Lung microvascular endothelial cell (primary cell): ENCODE data around the gene FUCA2. TPM values are rescaled to one million over a fixed set of nuclear protein-coding genes. Genes with fewer than 3 reads are reported as not detected.
A peak's percentile ranks its signal among the peaks of the same experiment; 100 is the strongest.
"Not testable (repeated sequence)": the region's sequence is repeated elsewhere in the genome, so short reads cannot be mapped to it uniquely, and the experiment has no call there.

Source experiments
- DNase-seq, 2 donors: peaks; one replicate each; pipeline versions ENCODE4 v3.0.0 to v3.0.0-alpha.2; 2010; ENCODE audit warnings: low read depth in 2 of 2
- total RNA-seq: library from RNA; depleted of rRNA; stranded (reverse); fragments of >200 nt; gene quantifications from 2 replicates; pipeline ENCODE4 v1.2.1, GENCODE V29; 2014

The FUCA2 gene
- total RNA-seq, 1 donor from 2014 or later = 24.4 TPM

DNA sequence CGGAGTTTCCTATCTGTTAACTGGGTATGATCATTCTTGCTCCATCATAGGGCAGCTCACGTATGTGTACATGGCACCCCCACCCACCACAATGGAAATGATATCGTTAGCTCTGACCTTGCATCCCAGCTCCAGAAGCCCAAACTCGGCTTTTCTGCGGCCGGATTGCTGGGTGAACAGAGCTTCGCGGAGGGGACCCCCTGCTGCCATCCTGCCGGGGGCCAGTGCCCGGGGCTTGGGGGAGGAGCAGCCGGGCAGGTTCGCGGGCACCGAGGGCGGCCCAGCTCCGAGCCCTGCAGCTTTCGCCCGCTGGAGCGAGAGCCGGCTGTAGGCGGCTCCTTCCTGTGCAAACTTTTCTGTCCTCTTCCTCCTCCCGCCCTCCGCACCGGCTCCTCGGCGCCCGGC lies 24.9 kb upstream of the FUCA2 start:
- peak in 1 of 2 donors; percentile 40 for DNase-seq

DNA sequence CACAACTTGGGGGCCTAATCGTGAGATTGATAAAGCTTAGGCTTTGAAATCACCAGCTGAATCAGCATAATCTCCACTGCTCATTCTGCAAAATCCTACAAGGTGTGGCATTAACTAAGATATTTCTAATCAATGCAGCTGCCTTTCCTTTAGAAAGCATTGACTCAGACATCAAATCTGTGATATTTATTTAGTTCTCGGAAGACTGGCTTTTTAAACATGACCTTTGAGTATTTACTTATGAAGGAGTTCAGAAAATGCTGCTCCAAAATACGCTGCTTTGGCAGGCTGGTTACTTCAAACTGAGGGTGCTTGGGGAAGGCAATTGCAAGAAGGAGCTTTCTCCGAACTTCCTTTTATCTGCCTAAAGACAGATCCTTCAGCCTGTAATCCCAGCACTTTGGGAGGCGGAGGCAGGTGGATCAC lies 23.7 kb upstream of the FUCA2 start:
- DNase-seq = no peak

GRCh38 chr6:143531720-143532499 lies 20.4 kb upstream of the FUCA2 start:
- peak in 1 of 2 donors; percentile 7 for DNase-seq

GRCh38 chr6:143529095-143529494 lies 17.6 kb upstream of the FUCA2 start:
- no peak for DNase-seq

- DNase-seq = no peak
Measured at GRCh38 chr6:143528164-143528811, 16.8 kb upstream of the FUCA2 start.

GRCh38 chr6:143527677-143528076 lies 16.2 kb upstream of the FUCA2 start:
- DNase-seq = no peak

DNA sequence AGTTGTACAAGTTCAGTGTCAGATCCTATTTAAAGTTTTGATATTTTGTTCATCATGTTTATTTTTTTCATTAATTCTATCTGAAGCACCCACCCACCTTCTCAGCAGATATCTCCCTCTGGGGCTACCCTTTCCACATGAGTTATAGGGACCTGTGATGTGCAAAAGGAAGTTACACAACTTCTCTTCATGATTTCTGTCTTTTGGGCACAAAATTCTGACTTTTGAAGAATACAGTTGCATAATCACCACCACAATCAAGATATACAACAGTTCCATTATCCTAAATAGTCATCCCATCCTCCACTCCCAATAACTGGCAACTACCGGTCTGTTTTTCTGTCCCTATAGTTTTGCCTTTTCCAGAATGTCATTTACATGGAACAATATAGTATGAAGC lies 13.8 kb upstream of the FUCA2 start:
- no peak for DNase-seq

DNA sequence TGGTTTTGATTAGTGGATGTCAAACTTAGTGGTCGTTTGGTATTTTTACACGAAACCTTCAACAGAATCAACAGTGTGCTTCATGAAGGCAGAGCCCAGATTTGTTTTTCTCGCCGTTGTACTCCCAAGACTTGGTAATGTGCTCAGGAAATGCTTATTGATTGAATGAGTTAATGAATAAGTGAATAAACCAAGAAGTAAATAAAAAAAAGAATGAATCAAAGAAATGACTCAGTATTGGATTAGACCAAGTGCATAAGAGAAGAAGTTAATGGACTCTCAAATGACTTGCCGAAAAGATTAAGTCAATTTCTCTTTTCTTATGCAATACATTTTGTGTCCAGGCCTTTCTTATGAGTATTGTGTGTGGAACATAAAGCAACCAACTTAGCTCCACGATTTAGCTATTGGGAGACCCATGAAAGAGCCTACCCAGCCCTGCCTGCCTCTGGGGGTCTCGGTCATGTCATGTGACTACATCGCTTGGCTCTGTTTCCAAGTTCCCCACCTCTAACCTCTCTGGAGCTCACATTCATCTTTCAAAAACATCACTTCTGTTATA lies 10.6 kb upstream of the FUCA2 start:
- DNase-seq = no peak

DNA sequence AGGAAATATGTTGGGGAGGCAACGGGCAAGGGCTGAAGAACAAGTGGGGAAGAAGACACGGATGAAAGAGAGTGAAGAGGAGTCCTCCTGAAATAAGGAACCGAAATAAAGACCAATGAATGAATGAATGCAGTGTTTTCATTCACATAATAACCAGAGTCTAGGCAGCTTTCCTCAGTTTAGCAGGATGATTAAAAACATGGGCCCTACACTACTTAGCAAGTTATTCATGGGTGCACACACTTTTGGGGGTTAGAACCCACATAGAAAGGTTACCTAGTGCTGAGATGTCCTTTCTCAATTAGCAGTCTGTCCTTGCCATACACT lies 5.9 kb upstream of the FUCA2 start:
- no peak for DNase-seq

GRCh38 chr6:143516690-143517446 lies 5.3 kb upstream of the FUCA2 start:
- DNase-seq = no peak

DNA sequence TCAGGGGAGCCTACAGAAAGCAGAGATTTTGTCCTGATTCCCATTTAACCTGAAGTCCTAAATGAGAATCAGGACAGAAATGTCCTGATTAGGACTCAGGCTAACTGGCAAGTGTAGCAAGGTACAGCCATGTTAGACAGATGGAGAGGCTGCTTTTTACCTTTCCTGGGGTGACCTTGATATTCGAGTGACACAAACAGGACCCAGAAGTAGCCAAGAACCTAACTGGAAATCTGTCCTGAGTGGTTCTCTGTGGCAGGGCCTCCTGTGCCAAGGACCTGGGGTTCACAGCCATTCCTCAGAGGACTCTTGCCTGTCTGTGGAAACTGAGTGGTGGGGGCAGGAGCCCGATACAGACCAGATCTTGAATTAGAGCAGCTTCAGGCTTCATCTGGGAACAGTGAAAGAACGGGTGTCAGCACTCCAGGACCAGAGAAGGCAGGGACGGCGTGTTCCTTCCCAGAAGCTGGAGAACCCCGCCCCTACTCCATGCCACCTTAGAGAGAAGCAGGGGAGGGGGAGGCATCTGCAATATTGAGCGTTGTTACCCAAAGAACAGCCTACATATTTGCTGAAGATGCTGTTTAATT lies 4.3 kb upstream of the FUCA2 start:
- DNase-seq = no peak

DNA sequence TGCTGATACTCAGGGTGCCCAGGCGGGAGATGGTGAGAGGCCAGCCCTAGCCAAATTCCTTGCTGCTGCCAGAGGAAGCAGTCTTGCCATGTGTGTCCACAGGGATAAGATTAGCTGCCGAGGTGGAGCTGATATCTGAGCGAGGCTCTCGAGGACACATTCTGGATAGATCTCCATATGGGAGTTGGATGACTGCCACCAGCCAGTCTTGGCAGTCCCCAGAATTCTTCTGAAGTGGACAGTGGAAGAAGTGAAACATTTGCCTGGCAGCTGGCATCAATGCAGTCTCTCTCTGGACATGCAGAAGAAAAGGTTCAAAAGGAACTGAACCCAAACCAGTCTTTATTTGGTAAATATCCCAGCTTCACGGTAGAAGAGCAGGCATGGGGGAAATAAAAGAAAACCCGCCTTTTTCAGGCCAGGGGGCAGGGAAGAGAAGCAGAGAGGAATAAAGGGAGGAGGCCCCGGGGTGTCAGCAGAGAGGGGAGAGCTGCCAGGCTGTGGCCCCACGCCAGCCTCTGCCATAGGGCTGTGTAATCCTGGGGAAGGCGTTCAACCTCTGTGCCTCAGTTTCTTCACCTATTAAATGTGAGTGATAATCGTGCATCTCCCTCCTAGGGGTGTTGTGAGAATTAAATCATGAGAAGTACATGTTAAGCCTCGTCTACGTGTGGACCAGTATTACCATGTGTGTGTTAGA lies 3.7 kb upstream of the FUCA2 start:
- no peak for DNase-seq

GRCh38 chr6:143513410-143513809 lies 1.9 kb upstream of the FUCA2 start:
- DNase-seq = peak; percentile 15 to 28

DNA sequence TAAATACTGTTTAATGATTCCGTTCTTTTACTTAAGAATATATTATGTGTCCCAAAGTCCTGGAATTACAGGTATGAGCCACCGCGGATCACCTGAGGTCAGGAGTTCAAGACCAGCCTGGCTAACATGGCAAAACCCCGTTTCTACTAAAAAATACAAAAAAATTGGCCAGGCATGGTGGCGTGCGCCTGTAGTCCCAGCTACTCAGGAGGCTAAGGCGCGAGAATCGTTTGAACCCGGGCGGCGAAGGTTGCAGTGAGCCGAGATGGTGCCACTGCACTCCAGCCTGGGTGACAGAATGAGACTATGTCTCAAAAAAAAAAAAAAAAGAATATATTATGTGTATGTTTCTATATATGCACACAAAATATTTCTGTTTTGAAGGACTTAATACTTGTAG lies 1.2 kb downstream of the FUCA2 start:
- DNase-seq = not testable (repeated sequence)

- peak in 1 of 2 donors; percentile 12 for DNase-seq
Measured at GRCh38 chr6:143507358-143508145, 4.0 kb downstream of the FUCA2 start.

- no peak for DNase-seq
Measured at GRCh38 chr6:143506620-143507019, 4.9 kb downstream of the FUCA2 start.

GRCh38 chr6:143506199-143506598 lies 5.3 kb downstream of the FUCA2 start:
- DNase-seq = no peak

DNA sequence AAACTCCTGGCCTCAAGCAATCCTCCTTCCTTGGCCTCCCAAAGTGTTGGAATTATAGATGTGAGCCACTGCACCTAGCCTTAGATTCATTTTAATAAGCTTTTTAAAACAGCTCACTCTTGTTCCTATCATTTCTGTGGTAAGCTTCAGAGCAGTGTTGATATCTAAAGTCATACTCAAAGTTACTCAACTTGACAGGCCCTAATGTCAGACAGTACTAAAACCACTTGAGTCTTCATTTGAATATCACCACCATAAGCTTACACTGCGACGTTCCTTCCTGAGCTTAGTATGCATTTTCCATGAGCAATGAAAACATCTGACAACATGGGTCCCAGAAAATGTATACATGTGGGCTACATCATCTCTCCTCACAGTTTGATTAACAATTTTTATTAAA lies 6.0 kb downstream of the FUCA2 start:
- DNase-seq = no peak

- no peak for DNase-seq
Measured at GRCh38 chr6:143505111-143505510, 6.4 kb downstream of the FUCA2 start.

DNA sequence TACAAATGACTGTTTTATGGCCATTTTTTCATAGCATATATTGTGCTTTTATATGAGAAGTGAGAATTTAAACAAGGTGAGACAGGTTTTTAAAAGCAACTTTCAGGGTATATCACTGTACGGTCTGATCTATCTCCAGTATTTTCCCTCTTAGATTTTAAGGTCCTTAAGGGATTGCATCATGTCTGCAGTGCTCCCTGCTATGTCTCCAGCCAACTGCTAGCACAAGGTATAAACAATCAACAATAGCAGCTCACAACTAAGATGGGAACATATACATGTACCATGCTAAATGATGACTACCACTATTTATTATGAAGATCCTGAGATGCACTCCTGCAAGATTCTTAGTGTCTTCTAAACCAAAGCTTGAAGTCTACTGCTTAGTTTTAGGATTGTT lies 7.2 kb downstream of the FUCA2 start:
- DNase-seq = no peak
